ENCODE results near the gene CFAP107.

- TF ChIP-seq, protein P1, sequence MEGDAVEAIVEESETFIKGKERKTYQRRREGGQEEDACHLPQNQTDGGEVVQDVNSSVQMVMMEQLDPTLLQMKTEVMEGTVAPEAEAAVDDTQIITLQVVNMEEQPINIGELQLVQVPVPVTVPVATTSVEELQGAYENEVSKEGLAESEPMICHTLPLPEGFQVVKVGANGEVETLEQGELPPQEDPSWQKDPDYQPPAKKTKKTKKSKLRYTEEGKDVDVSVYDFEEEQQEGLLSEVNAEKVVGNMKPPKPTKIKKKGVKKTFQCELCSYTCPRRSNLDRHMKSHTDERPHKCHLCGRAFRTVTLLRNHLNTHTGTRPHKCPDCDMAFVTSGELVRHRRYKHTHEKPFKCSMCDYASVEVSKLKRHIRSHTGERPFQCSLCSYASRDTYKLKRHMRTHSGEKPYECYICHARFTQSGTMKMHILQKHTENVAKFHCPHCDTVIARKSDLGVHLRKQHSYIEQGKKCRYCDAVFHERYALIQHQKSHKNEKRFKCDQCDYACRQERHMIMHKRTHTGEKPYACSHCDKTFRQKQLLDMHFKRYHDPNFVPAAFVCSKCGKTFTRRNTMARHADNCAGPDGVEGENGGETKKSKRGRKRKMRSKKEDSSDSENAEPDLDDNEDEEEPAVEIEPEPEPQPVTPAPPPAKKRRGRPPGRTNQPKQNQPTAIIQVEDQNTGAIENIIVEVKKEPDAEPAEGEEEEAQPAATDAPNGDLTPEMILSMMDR (IDR thresholded peaks at IDR 0.05), result no peak
- TF ChIP-seq EP300 (IDR thresholded peaks at IDR 0.05), result no peak
These were observed 49.3 kb upstream of the CFAP107 start for GRCh38 chr1:12696658-12697057.
